Muscle layer of colon (tissue), 2 donors: ENCODE results near the gene AMPD2.
"Not testable (repeated sequence)": the region's sequence is repeated elsewhere in the genome, so short reads cannot be mapped to it uniquely, and the experiment has no call there.

ENCODE experiments used
- H3K27ac ChIP-seq: one replicate; pipeline ENCODE4 v1.7.0; 2013; ENCODE audit warnings: low read depth, mild to moderate bottlenecking, low read length, moderate library complexity
- H3K27me3 ChIP-seq, 2 donors: one replicate each; pipeline ENCODE4 v1.7.0; 2013; ENCODE audit warnings: low read length in 2 of 2, mild to moderate bottlenecking in 2 of 2; ENCODE audit not compliant: insufficient read depth in 2 of 2, control insufficient read depth in 1 of 2
- H3K36me3 ChIP-seq: one replicate; pipeline ENCODE4 v1.7.0; 2013; ENCODE audit warnings: mild to moderate bottlenecking, low read length; ENCODE audit not compliant: insufficient read depth
- H3K4me1 ChIP-seq: one replicate; pipeline ENCODE4 v1.7.0; 2013; ENCODE audit warnings: mild to moderate bottlenecking, low read length; ENCODE audit not compliant: insufficient read depth
- H3K4me3 ChIP-seq, 2 donors: one replicate each; pipeline ENCODE4 v1.7.0; 2013; ENCODE audit warnings: low read length in 2 of 2, low read depth in 1 of 2, mild to moderate bottlenecking in 1 of 2, moderate library complexity in 1 of 2
- H3K9ac ChIP-seq: one replicate; pipeline ENCODE4 v1.7.0; 2013; ENCODE audit warnings: low read length
- H3K9me3 ChIP-seq: one replicate; pipeline ENCODE4 v1.7.0; 2013; ENCODE audit warnings: mild to moderate bottlenecking, low read length
- donor health status: abdominal sarcoma.
- donor health status: Adenocarcinoma of cecum.

Gene AMPD2

DNA sequence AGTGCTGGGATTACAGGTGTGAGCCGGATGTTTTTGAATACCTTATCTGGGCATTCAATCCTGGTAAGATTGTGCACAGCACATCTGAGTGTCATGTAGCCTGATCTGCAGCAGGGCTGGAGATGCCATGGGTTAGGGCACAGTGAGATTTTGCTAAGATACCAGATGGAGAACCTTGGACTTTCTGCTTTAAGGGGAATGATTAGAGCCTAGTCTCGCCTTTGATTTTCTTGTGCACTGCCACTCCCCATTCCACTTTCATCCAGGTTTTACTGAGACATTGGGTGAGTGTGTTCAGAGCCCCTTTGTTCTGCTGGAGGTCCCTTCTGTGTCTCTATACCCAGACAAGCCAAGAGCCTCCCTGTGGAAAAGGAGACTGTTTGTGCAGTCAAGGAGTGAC, 54.2 kb downstream of the AMPD2 start:
- H3K9ac ChIP-seq, H3K4me1 ChIP-seq, H3K36me3 ChIP-seq, H3K4me3 ChIP-seq, H3K27ac ChIP-seq, H3K9me3 ChIP-seq, H3K27me3 ChIP-seq: not testable (repeated sequence)

GRCh38 chr1:109676683-109677381, 57.2 kb downstream of the AMPD2 start:
- H3K27me3 ChIP-seq, H3K4me1 ChIP-seq, H3K4me3 ChIP-seq, H3K9me3 ChIP-seq, H3K9ac ChIP-seq, H3K27ac ChIP-seq, H3K36me3 ChIP-seq: not testable (repeated sequence)

- H3K4me3 ChIP-seq, result no peak overlapping the region
- H3K27me3 ChIP-seq, result no peaks in the 10 kb centered on the region
- no peaks in the 10 kb centered on the region for H3K9me3 ChIP-seq
Observed at GRCh38 chr1:109677459-109677858, 57.8 kb downstream of the AMPD2 start.

GRCh38 chr1:109678637-109679036, 59.0 kb downstream of the AMPD2 start:
- H3K36me3 ChIP-seq, H3K4me1 ChIP-seq, H3K9ac ChIP-seq, H3K9me3 ChIP-seq, H3K4me3 ChIP-seq, H3K27ac ChIP-seq, H3K27me3 ChIP-seq: not testable (repeated sequence)

More at GRCh38 chr1:109677459-109677858, 57.8 kb downstream of the AMPD2 start:
- H3K27ac ChIP-seq, result no peak overlapping the region
- no peak overlapping the region for H3K9ac ChIP-seq
- no peaks in the 10 kb centered on the region for H3K36me3 ChIP-seq
- H3K4me1 ChIP-seq, result no peaks in the 10 kb centered on the region
